HS-5 (cell line): ENCODE measurements around the gene ZSCAN20.

Experiments
- DNase-seq: peaks from one replicate; pipeline ENCODE4 v3.0.0-alpha.2; 2012; ENCODE audit warnings: low read depth

Gene ZSCAN20

DNA sequence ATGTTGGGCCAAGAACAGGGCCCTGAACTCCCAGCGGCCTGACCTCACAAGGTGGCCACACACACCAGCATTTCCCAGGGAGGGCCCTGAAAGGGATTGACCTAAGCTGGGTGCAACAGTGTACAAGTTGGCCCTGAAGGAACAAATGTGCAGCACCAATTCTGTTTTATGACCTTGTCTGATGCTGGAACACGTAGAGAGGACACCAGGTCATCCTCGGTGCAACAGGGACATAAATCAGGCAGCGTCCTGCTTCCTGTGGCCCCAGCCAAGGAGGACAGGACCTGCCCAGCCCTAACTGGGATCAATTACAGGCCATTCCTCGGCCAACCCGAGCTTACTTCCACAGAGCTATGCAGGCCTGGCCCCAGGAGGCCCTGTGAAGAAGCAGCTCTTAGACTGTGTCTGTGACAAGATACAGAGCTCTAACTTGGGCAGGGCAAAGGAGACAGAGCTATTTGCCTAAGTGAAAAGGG, 28.7 kb upstream of the ZSCAN20 start:
- no peak for DNase-seq

GRCh38 chr1:33445108-33445507, 27.3 kb upstream of the ZSCAN20 start:
- DNase-seq, result no peak

DNA sequence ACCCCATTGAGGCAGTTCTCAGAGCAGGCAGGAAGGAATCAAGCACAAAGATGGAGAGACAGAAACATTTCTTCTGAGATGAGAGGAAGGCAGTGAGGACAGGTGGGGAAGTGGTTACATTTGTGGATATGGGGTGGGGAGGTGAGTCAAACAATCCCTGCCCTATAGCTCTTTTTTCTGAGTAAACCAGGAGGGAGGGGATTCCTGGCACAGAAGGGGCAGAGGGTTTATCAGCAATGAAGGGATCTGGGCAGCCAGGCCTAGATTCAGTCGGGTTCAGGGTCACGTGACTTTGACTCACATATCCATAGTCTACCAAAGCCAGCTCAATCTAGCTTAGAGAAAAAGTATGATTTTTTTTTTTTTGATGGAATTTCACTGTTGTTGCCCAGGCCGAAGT, 25.9 kb upstream of the ZSCAN20 start:
- no peak for DNase-seq

- no peak for DNase-seq
Measured at GRCh38 chr1:33454646-33455282, 17.7 kb upstream of the ZSCAN20 start.

DNA sequence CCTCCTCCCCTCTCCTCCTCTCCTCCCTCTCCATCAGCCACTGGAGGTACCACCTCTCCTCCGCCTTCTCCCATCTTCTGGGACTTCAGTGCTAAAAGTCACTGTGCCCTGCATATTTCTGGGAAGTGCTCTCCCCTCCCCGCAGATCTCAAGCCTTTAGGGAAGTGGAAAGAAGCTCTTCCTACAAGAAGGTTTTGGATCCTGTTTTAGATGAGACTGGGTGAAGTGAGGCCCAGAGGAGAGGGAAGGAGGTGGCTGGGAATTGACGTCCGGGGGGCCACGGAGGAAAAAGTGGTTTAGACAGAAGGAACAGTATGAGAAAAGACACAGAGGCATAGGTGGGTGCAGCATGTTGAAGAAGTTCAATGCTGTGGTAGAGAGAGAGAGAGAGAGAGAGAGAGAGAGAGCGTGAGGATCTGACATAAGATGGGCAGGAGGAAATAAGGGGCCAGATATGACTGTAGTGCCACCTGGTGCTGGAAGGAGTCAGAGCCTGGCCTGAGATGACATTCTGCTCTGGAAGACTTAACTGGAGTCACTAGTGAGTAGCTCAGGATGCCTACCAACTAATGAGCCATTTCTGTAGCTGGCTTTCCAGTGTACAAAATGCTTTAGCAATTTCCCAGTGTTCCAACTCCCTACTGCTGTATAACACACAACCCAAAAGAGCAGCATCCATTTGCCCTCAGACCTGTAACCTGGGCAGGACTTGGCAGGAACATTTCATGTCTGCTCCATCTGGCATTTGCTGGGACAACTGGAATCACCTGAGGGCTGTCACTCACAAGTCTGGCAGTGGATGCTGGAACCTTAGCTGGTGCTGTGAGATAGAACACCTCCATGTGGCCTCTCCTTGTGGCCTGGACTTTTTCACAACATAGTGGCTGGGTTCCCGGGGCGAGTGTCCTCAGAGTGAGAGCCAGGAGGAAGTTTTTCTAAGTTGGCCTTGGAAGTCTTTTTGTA, 16.6 kb upstream of the ZSCAN20 start:
- DNase-seq, result peak; percentile 59

GRCh38 chr1:33456502-33456886, 16.0 kb upstream of the ZSCAN20 start:
- no peak for DNase-seq

GRCh38 chr1:33459691-33460090, 12.8 kb upstream of the ZSCAN20 start:
- DNase-seq, result no peak

DNA sequence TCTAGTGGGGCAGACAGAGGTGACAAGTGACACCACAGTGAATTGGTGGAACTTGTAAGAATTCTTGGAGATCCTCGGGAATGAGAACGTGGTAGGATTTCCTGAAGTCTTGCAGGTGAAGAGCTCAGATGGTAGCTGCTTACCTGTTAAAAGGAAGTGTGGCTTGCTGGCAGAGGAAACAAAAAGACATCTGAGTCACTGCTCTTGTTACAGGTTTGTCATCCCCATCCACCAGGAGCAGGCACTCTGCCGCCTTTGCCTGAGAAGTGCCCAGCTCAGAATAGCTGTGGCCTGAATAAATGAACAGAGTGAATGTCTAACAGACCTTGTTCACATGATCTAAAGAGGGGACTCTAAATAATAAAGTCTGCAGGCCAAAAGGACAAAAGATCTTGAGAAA, 12.3 kb upstream of the ZSCAN20 start:
- DNase-seq, result no peak

- no peak for DNase-seq
Measured at GRCh38 chr1:33460947-33461629, 11.4 kb upstream of the ZSCAN20 start.

- DNase-seq, result no peak
Measured at GRCh38 chr1:33462405-33463164, 9.9 kb upstream of the ZSCAN20 start.

- no peak for DNase-seq
Measured at GRCh38 chr1:33464552-33464951, 7.9 kb upstream of the ZSCAN20 start.

- no peak for DNase-seq
Measured at GRCh38 chr1:33465316-33465715, 7.1 kb upstream of the ZSCAN20 start.

DNA sequence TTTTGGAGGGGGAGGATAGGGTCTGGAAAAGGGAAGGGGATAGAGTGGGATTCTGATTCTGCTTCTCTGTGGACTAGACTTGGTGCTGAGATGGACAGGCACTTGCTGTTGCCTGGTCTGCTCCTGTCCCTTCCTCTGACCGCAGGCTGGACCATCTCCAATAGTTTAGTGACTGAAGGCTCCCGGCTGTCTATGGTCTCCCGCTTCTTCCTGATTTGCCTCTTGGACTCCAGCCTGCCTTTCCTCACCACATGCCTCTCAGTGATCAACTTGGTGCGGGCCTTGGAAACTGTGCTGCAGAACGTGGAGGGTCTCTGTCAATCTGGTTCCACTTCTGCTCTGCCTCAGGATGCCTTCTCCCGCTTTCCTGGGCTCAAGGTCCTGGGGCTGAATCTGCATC, 6.3 kb upstream of the ZSCAN20 start:
- DNase-seq, result no peak

- DNase-seq, result no peak
Measured at GRCh38 chr1:33468011-33468410, 4.4 kb upstream of the ZSCAN20 start.

GRCh38 chr1:33468531-33468930, 3.9 kb upstream of the ZSCAN20 start:
- DNase-seq, result no peak

DNA sequence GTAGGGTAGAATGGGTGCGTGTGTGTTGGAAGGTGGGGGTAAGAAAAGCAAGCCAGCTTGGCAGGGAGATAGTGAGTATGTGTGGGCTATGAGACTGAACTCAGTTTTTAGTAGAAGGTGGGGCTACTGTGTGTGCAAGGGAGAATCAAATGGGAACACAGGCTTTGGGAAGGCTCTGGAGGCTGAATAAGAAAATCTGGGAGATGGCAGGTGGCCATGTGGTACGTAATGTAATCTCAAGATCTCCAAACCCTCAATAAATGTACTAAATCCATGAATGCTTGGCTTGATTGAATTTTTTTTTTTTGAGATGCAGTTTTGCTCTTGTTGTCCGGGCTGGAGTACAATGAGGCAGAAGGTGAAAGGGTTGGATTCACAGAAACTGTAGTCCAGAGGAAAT, 3.5 kb upstream of the ZSCAN20 start:
- no peak for DNase-seq

- DNase-seq, result no peak
Measured at GRCh38 chr1:33469691-33470090, 2.8 kb upstream of the ZSCAN20 start.

- peak; percentile 71 for DNase-seq
Measured at GRCh38 chr1:33470495-33471012, 1.9 kb upstream of the ZSCAN20 start.

GRCh38 chr1:33471416-33471815, 1.0 kb upstream of the ZSCAN20 start:
- no peak for DNase-seq

DNA sequence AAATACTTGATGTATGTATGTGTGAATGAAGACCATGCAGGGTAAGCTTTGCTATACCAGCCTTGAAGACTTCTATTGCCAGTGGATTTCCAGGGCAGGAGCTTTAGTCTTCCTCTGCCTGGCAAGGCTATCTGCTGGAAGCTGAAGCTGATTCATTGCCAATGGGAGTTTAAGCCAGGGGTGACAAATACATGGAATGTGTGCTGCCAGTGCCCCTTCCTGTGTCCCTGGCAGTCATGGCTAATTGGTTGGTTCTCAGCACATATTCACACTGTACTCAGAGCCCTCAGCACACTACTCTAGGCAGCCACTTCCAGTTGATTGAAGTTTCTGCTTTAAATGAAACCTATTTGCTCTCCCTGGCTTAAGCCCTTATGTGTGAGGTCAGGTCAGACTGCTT, 1.5 kb downstream of the ZSCAN20 start:
- DNase-seq, result no peak

GRCh38 chr1:33477451-33477850, 5.0 kb downstream of the ZSCAN20 start:
- DNase-seq, result no peak

DNA sequence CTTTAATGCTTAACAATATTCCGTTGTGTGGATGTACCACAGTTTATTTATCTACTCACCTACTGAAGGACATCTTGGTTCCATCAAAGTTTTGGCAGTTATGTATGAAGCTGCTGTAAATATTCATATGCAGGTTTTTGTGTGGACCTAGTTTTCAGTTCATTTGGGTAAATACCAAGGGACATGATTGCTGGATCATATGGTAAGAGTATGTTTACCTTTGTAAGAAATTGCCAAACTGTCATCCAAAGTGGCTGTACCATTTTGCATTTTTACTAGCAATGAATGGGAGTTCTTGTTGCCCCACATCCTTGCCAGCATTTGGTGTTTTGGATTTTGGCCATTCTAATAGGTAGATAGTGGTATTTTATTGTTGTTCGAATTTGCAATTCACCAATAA, 10.0 kb downstream of the ZSCAN20 start:
- no peak for DNase-seq
